ENCODE results near the gene TTC22.

TTC22 gene

DNA sequence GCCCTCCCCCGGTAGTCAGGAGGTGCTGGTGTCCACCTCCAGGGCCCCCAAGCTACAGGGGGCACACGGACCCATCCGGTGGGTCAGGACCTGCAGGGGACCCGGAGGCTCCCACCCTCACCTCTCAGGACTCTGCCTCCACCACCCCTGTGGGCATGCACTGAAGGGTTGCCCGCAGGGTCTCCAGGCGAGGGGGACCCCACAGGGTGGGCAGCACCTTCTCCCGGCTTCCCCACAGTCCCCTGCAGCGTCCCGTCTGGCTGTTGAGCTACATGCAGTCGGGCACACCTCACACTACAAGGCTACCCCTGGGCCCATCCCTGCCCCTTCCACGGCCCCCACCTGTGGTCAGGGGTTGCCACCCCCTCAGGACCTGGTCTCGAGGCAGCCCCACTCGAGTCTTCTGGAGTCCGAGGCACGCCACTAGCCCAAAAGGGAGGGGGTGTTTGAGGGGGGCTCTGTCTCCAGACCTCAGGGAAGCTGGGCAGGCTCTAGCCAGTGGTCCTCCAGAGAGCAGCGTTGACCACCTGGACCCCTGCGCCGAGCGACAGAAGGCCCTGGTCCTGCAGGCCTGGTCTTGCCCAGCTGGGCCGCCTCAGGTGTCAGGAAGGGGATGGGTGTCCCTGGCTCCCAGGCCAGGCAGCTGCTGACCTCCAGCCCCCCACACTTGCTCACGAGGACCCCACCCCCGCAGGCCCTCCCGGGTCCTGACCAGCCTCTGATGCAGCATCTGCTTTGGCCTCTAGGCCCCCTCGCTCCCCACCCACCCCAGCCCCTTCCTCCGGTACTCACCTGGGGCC is 46.4 kb downstream of the TTC22 start:
- ChIA-PET POLR2A (no interaction called here), CTCF (no interaction called here)
- TF ChIP-seq, protein P1, sequence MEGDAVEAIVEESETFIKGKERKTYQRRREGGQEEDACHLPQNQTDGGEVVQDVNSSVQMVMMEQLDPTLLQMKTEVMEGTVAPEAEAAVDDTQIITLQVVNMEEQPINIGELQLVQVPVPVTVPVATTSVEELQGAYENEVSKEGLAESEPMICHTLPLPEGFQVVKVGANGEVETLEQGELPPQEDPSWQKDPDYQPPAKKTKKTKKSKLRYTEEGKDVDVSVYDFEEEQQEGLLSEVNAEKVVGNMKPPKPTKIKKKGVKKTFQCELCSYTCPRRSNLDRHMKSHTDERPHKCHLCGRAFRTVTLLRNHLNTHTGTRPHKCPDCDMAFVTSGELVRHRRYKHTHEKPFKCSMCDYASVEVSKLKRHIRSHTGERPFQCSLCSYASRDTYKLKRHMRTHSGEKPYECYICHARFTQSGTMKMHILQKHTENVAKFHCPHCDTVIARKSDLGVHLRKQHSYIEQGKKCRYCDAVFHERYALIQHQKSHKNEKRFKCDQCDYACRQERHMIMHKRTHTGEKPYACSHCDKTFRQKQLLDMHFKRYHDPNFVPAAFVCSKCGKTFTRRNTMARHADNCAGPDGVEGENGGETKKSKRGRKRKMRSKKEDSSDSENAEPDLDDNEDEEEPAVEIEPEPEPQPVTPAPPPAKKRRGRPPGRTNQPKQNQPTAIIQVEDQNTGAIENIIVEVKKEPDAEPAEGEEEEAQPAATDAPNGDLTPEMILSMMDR (IDR thresholded peaks at IDR 0.05; ENCODE audit: insufficient read depth, low read length, missing control alignments), result no peak
- no peak for DNase-seq (ENCODE audit: low read depth, low spot score)
- H3K4me3 ChIP-seq (ENCODE audit: low read depth, low read length), result no peak overlapping the region

DNA sequence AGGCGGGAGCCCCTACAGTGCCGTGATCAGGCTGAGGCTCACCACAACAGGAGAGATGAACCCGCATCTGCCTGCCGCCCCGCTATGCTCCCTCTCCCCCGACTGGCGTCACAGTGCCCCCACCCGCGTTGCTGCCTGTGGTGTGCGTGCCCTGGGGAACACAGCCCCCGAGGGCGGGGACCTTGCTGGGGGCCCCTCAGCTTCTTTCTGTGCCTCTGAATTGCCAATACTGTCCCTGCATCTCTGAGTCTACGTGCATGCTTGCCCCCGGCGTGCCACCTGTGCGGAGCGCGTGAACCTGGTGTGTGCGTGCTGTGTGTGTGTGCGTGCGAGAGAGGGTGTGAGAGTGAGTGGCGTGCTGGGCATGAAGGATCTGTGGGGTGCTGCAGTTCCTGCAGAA is 47.1 kb downstream of the TTC22 start:
- CTCF ChIA-PET, result no interaction called here
- TF ChIP-seq, protein P1 (IDR thresholded peaks at IDR 0.05; ENCODE audit: insufficient read depth, low read length, missing control alignments), result no peak

GRCh38 chr1:54751426-54751825 is 49.7 kb downstream of the TTC22 start:
- no peak for DNase-seq (ENCODE audit: low read depth, low spot score)
- H3K4me3 ChIP-seq (ENCODE audit: low read depth, low read length), result no peak overlapping the region
- TF ChIP-seq, protein P1 (IDR thresholded peaks at IDR 0.05; ENCODE audit: insufficient read depth, low read length, missing control alignments), result no peak
- ChIA-PET CTCF (no interaction called here), POLR2A (no interaction called here)

More for the DNA sequence above, 47.1 kb downstream of the TTC22 start:
- no peak overlapping the region for H3K4me3 ChIP-seq (ENCODE audit: low read depth, low read length)
- no peak for DNase-seq (ENCODE audit: low read depth, low spot score)
- POLR2A ChIA-PET, result no interaction called here

DNA sequence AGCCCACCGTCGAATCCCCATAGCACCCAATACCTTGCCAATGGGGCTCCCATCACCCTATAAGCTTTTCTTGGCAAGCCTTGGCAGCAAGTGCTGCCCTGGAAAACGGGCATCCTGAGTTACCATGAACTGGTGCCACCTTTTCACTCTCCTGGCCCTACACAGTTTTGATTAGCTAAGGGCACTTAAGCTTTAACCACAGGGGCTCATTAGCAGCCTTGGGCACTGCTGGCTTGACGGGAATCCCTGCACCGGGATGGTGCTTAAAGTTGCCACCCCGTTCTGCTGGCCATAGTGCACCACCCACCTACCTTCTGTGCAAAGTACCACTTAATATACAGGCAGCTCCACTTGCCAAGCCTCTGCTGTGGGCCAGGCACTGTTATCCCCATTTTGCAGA is 50.5 kb downstream of the TTC22 start:
- CTCF ChIA-PET, result no interaction called here
- DNase-seq (ENCODE audit: low read depth, low spot score), result no peak
- H3K4me3 ChIP-seq (ENCODE audit: low read depth, low read length), result no peak overlapping the region
- POLR2A ChIA-PET, result no interaction called here
- TF ChIP-seq, protein P1 (IDR thresholded peaks at IDR 0.05; ENCODE audit: insufficient read depth, low read length, missing control alignments), result no peak

DNA sequence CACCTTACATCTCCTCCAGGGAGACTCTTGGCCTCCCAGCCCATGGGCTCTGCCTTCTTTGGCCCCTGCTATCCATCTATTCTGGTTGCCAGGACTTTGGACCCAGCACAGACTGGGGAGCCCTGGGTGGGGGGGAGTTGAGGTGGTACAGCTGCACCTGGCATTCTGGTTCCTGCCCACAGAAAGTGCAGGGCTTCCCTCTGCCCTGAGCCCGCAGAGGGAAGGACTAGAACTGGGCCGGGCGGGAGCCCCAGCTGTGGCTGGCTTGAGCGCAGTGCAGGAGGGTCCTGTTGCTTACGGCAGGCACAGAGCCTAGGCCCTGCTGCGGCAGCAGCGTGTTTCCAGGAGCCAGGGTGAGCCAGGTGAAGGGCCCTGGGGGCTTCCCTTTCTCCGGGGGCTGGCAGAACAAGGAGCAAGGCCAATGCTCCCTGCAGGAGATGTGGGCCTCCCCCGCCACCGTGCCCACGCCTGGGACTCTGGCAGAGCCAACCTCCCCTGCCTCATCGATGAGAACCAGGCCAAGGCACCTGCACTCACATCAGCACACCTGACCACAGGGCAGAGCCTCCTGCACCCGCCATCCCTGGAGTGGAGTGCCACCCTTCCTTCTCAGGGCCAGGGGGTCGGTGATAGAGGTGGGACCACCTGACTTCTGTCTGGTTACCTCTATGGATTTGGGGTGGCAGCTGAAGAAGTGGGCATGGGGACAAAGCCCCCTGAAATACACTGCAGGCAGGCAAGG is 52.9 kb downstream of the TTC22 start:
- H3K4me3 ChIP-seq (ENCODE audit: low read depth, low read length), result no peak overlapping the region
- TF ChIP-seq, protein P1 (IDR thresholded peaks at IDR 0.05; ENCODE audit: insufficient read depth, low read length, missing control alignments), result no peak
- ChIA-PET CTCF (no interaction called here), POLR2A (no interaction called here)
- DNase-seq (ENCODE audit: low read depth, low spot score), result no peak

GRCh38 chr1:54745864-54746263 is 55.3 kb downstream of the TTC22 start:
- no peak overlapping the region for H3K4me3 ChIP-seq (ENCODE audit: low read depth, low read length)
- CTCF ChIA-PET, result no interaction called here
- POLR2A ChIA-PET, result no interaction called here
- TF ChIP-seq, protein P1 (IDR thresholded peaks at IDR 0.05; ENCODE audit: insufficient read depth, low read length, missing control alignments), result no peak
- no peak for DNase-seq (ENCODE audit: low read depth, low spot score)

All from AG04449 (cell line).